GM19452 (cell line): ENCODE results near the gene C10orf95.
"Not testable (repeated sequence)": the region's sequence is repeated elsewhere in the genome, so short reads cannot be mapped to it uniquely, and the experiment has no call there.

Experiments used
- ATAC-seq: cut with Tn5 transposase; IDR thresholded peaks from one replicate; pipeline ENCODE4 v1.9.1; 2021; ENCODE audit not compliant: unreplicated experiment

The C10orf95 gene

DNA sequence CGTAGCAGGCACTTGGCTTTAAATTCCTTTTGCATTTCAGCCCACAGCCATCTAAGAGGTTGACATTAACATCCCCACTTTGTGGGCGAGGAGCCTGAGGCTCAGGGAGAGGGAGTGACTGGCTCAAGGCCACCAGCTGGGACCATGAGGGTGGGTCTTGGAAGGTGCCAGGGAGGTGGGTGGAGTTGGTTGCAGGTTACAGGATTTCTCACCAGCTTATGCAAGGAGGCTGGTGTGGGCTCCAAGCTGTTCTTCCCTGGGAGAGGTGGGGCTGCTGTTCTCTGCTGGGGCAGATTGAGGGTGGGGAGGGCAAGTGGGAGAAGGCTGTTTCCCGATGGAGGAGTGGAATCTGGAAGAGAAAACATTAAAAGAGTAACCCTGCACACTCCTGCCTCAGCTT, 14.1 kb upstream of the C10orf95 start:
- no peak for ATAC-seq

DNA sequence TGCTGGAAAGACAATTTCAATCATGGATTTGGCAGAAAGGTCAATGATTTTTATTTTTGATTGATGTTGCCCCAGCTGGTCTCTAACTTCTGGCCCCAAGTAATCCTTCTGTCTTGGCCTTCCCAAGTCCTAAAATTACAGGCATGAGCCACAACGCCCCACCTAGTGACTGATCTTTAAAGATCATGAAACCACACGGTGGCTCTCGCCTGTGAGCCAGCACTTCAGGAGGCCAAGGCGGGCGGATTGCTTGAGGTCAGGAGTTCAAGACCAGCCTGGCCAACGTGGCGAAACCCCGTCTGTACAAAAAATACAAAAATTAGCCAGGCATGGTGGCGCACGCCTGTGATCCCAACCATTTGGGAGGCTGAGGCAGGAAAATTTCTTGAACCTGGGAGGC, 12.6 kb upstream of the C10orf95 start:
- ATAC-seq = no peak

DNA sequence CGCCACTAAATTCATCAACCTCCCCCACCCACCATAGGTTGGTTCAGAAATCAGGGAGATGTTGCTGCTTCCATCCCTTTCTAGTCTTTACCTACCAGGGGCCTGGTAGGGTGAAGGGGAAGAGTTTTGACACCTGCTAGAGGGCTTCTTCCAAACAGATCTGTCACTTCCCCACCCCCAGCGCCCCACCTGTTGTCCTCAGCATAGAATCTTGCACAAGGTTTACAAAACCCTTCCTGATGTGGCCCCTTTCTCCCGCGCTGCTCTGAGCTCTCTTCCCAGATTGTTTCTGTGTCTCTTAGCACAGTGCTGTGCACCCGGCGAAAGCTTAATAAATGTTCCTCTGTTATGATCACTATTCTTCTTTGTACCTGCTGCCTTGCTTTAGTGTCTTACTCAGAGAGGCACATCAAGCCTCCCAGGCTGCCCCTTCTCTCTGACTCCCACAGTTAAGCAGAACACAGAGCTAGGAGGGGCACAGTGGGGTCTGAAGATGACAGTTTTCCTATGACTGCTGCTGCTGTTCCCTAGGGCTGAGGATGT, 11.2 kb upstream of the C10orf95 start:
- no peak for ATAC-seq

DNA sequence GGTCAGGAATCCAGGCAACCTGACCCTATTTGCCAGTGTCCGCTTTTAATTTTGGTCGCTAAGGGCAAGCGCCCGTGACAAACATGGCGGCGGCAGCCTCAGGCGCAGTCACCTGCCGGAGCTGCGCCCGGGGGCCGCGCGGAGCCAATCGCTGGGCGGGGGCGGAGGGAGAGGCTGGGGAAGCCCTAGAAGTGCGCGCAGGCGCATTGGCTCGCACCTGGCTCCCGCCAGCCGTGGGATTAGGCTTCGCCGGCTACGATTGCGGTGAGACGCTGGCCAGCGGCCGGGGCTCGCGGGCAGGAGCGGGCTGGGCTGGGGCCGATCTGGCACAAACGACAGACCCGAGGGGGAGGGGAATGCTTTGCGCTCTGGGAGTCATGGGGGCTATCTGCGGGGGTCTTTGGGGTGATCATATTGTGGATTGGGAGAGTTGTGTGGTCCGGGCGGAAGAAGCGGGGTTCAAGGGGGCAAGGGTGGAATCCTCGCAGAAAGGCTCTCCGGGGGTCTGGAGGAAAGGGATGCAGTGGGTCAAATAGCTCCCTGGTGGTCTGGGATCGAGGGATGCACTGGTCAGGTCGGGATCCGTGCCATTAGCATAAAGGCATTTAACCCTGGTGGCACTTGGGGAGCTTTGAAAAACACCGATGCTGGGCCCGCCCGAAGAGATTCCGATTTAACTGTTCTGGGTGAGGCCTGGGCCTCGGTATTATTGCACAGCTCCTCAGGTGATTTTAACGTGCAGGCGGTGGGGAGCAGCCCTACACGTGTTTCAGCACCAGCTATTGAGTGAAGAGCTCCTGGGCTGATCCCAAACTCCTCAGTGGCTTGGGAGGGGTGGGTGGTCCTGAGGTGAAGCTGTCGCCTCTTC, 10.1 kb upstream of the C10orf95 start:
- peak; percentile 82 for ATAC-seq

DNA sequence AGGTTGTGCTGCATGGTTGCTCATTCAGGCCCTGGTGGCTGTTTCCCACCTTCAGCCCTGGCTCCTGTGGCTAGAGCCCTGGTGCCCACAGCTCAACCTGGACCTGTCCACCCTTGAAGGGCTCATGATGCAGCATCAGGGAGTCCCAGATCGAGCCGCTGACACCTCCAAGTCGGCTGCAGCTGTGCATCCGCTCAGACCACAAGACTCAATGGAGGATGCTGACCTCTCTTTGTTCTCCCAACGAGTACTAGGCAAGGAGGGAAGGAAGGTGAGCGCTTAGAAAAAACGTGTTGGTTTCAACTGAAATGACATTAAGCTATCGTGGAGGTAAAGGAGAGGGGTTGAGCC, 9.5 kb upstream of the C10orf95 start:
- peak; percentile 37 for ATAC-seq

DNA sequence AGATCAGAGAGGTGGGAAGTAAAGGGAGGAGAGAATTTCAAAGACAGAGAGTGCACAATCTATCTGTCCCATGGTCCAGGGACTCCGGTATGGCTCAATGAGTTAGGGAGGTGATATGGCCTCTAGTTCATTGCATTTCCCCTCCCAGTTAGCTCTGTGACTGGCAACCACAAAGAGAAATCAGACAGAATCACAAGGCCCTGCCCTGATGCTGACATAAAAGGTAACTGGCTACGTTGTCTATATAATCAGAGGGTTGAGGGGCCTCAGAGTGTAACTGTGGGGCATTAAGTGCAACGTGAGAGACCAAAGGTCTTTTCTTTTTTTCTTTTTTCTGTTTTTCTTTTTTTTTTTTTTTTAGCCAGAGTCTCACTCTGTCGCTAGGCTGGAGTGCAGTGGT, 7.3 kb upstream of the C10orf95 start:
- ATAC-seq = no peak

DNA sequence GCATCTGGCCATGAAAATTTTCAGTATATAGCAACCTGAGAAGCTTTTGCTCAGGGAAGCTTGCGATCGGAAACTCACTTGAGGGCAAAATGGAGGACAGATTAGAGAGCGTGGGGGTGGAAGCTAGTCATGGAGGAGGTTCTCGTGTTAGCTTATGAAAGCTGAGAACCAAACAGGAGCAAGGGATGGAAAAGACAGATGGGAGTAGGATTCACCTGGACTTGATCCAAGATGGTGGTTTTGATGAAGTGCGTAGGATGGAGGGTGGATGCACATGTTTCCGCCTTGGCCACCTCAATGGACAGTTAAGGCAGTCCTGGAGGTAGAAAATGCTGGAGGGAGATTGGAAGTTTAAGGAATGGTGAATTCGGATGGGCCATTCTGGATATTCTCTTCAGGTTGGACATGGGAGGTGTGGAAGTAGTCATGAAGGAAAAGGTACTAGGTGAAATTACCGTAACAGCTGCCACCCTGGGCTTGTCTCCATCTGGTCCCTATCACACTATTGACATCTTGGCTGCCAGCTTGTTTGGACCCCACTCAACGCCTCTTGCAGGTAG, 6.3 kb upstream of the C10orf95 start:
- no peak for ATAC-seq

DNA sequence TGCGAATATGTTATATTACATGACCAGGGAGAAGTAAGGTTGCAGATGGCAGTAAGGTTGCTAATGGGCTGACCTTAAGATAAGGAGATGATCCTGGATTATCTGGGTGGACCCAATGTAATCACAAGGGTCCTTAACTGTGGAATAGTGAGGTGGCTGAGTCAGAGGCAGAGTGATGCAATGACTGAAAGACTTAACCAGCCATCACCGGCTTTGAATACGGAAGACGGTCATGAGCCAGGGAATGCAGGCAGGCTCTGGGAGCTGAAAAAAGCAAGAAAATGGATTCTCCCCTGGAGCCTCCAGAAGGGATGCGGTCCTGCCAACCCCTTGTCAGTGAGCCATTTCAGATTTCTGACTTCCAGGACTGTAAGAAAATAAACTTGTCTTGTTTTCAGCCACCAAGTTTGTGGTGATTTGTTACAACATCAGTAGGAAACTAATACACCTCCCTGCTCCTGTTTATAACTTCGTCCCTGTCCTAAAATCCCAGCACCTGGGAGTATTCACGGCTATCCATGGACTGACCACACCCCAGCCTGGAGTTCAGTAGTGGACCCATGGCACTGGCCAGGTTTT, 4.6 kb upstream of the C10orf95 start:
- no peak for ATAC-seq

DNA sequence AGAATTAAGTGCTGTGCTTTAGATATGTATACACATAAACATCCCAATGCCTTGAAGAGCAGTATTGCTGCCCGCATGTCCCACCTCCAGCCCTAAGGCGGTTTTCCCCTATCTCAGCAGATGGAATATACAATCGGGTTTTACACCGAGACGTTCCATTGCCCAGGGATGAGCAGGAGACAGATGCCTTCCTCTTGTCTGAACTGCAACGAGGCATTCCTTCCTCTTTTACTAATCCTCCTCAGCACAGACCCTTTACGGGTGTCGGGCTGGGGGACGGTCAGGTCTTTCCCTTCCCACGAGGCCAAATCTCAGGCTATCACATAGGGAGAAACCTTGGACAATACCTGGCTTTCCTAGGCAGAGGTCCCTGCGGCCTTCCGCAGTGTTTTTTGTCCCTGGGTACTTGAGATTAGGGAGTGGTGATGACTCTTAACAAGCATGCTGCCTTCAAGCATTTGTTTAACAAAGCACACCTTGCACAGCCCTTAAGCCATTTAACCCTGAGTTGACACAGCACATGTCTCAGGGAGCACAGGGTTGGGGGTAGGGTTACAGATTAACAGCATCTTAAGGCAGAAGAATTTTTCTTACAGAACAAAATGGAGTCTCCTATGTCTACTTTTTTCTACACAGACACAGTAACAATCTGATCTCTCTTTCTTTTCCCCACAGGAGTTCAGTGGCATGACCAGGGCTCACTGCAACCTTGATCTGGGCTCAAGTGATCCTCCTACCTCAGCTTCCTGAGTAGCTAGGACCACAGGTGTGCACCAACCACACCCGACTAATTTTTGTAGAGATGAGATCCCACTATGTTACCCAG, 3.5 kb upstream of the C10orf95 start:
- not testable (repeated sequence) for ATAC-seq

DNA sequence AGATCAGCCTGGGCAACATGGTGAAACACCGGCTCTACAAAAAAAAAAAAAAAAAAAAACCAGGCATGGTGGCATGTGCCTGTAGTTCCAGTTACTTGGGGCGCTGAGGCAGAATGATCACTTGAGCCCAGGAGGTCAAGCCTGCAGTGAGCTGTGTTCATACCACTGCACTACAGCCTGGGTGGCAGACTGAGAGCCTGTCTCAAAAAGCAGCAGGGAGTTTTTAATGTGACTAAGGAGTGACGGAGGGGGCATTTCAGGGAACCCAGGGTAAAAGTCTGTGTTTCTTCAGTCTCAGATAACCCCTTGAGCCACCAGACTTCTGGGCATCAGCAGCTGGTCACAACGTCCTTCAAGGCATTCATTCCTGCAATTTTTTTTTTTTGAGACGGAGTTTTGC, 2.2 kb upstream of the C10orf95 start:
- no peak for ATAC-seq

DNA sequence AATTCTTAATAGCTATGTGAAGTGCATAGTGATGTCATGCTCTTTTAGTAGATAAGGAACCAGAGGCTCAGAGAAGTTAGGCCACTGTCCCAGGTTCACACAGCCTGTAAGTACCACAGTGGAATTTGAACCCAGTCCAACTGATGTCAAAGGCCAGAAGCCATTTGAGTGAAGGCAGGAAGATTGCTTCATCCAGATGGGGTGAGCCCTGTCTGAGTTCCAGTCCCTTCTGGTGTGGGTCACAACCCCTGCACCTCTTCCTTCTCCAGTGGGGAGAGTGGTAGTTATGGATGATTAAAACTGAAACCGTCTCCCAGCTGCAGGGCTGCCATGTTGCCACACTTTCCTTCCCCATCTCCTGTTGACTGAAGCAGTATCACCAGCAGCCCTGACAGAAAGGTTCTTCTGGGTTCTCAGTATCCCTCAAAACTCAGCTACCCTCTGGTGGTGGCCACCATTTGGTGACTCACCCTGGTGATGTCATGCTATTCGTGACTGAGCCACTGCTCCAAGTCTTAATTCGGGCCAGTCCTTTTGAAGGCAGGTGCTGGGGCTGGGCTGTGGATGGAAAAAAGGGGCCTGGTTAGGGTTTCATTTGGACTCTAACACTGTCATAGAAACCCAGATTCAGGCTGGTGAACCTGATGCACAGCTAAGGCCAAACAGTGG, 1.5 kb upstream of the C10orf95 start:
- no peak for ATAC-seq

DNA sequence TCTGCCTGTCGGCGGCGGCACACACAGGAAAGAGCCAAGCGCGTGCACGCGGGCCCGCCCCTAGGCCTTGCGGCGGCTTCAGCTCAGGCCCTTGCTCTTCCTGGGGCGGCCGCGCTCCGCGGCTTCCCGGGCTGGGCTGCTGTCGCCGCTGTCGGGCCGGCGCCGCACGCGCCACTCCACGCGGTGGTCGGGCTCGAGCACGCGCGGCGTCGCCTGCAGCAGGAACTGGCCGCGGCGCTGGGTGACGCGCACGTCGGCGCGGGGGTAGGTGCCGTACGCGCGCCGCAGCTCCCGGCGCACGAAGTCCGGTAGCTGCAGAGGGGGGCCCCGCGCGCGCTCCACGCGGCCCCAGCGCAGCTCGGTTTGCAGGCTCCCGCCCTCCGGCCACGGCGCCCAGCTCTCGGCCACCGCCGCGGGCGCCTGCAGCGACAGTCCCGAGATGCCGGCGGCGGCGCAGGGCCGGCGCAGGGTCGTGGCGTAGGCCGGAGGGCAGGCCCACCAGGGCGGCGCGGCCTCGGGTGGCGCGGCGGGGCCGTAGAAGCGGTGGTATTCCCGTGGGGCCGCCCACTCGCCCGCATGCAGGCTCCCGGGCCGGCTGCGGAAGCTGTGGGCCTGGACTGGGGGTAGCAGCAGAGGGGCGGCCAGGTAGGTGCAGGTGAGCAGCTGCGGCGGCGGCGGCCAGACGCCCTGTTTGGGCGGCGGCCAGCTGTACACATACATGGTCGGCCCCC, 804 bp downstream of the C10orf95 start:
- peak; percentile 82 for ATAC-seq

DNA sequence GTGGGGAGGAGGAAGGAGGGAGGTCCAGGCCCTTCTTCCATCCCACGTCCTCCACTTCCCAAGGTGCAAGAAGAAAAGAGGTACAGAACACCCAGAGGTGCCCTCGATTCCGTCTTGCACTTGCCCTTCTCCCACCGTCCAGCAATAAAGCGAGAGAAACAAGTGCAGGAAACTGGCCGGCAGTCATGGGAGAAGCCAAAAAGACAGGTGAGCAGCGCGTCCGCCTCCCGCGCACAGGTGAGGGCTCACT, 1.3 kb downstream of the C10orf95 start:
- ATAC-seq = no peak

DNA sequence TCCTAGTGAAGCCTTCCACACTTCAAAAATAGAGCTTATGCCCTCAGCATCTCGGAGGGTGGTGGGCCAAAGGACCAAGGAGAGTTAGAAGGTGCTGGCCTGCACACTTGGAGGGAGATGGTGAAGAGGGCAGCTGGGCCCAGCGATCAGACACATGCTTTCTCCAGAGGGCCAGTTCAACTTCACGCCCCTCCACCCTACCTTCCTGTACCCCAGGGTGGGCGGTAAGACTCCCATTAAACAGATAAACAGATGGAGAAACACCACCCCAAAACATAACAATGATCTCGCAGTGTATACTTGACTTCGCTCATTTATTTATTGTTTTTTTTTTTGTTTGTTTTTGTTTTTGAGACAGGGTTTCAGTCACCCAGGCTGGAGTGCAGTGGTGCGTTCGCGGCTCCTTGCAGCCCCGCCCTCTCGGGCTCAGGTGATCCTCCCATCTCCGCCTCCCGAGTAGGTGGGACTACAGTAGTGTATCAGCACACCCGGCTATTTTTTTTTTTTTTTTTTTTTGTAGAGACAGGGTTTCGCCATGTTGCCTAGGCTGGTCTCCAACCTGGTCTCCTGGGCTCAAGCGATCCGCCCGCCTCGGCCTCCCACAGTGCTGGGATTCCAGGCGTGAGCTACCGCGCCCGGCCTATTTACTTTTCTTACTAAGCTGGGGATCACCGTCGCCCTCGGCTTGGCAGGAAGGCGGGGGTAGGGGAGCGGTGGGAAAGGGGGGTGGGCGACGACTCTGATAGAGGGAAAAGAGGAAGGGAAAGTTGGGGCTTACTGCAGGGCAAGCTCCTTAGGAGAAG, 1.8 kb downstream of the C10orf95 start:
- no peak for ATAC-seq

DNA sequence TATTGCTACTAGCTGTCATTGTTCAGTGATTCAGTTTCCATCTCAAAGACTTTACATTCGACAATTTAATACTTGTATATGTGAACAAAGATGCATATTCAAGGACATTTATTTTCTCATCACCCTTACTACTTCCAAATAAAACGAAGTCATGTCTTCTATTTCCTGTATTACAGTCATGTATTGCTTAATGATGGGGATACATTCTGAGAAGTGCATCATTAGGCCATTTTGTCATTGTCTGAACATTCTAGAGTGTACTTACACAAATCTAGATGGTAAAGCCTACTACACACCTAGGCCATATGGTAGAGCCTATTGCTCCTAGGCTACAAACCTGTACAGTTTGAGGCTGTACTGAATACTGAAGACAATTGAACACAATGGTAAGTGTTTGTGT, 6.5 kb downstream of the C10orf95 start:
- no peak for ATAC-seq

DNA sequence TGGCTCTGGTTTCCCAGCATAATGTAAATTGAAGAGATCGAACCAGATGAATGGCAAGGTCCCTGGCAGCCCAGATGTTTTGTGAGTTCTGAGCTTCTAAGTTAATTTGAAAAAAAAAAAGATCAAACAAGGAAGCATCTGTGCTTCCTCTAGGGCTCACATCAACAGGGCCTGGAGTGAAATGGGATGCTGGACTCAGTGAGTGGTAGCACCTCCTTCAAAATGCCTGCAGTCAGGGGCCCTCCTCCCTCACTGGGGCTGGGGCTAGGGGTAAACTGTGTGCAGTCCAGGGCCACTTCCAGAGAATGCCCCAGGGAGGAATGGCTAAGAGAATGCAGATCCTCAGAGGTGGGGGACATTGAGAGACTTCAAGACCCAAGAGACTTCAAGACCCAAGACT, 13.0 kb downstream of the C10orf95 start:
- no peak for ATAC-seq

DNA sequence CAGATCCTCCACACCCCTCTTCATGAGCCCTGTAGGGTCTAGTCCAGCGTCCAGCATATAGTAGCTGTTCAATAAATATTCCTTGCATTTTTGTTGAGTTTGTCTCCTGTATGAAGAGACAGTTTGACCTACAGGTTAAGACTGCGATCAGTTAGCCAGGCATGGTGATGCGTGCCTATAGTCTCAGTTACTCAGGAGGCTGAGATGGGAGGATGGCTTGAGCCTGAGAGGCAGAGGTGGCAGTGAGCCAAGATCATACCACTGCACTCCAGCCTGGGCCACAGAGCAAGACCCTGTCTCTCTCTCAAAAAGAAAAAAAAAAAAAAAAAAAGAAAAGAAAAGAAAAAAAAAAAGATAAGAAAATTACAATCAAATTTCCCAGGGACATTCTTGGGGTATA, 13.8 kb downstream of the C10orf95 start:
- no peak for ATAC-seq

DNA sequence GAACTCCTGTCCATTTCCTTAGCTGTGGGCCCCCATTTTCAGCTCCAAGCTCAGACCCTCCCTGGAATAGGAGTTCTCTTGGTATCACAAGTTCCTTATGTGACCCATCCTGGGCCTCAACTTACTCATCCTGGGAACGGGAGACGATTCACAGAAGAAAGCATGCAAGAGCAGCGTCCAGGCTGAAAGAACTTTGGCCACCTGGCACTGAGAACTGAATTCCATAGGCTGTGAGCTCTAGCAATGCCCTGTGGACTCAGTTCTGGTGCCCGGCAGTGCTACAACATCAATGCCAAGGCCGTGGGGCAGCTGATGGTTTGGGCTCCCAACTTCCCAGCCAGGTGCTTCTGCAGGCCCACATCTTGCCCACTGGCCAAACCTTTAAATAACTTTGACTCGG, 15.0 kb downstream of the C10orf95 start:
- ATAC-seq = no peak

DNA sequence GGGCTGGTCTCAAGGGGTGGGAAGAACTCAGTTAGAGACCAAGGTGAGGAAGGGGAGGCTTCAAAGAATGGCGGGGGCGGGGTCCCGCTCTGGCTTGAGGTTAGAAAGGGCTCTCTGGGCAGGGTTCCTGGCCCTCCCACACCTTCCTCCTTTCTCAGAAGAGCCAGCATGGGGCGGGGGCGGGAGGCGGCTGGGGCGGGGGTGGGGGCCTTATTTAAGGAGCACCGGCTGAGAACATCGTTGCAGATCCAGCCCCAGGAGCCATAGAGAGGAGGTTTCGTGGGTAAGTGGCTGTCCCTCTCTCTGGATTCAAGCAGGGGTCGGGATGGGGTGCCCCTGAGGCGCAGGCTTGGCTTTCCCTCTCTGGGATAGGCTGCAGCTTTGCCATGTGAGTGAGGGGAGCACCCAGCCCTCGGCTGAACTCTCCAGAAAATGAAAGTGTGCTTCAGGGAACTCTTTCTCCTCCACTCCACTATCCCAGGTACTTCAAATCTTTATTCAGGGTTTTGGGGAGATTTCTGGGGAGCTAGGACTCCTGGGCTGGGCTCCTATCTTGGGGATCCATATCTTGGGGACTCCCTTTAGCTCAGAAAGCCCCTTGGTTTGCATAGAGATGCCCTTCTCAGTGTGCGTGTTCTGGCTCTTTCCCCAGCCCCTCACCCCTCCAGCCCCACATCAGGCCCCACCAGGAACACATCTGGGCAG, 15.7 kb downstream of the C10orf95 start:
- no peak for ATAC-seq
